Measurements from ENCODE around the gene PRELID2.

The PRELID2 gene

GRCh38 chr5:145804701-145805100, 30.4 kb downstream of the PRELID2 start:
- Histone ChIP-seq H3K4me2 (ENCODE audit: low read length, poor library complexity, severe bottlenecking) (no peak overlapping the region), H3K27ac (ENCODE audit: low read length, poor library complexity, severe bottlenecking) (no peak overlapping the region), H4K91ac (ENCODE audit: low read length) (no peak overlapping the region), H3K9ac (ENCODE audit: low read length) (no peak overlapping the region), H3K18ac (ENCODE audit: low read depth in 1 of 2, low read length in 2 of 2) (no peak overlapping the region), H2AK5ac (ENCODE audit: low read length, severe bottlenecking) (no peak overlapping the region), H3K23ac (ENCODE audit: low read length in 2 of 2) (no peak overlapping the region), H2BK12ac (ENCODE audit: low read length in 2 of 2) (no peak overlapping the region), H4K8ac (ENCODE audit: low read length) (no peak overlapping the region), H3K79me1 (replicated peaks; ENCODE audit: low read length, poor library complexity, severe bottlenecking) (no peaks in the 10 kb centered on the region), H3K4ac (ENCODE audit: low read depth in 1 of 2, low read length in 2 of 2) (no peak overlapping the region), H2BK15ac (ENCODE audit: low read depth, poor library complexity, severe bottlenecking) (no peak overlapping the region), H3K4me3 (ENCODE audit: insufficient read depth in 1 of 2, low read depth in 1 of 2, low read length in 2 of 2) (no peak overlapping the region), H2AFZ (ENCODE audit: low read depth, low read length) (no peak overlapping the region), H3K4me1 (ENCODE audit: control insufficient read depth, insufficient read depth, low read depth, low read length) (no peaks in the 10 kb centered on the region), H3K9me3 (ENCODE audit: control insufficient read depth, low read length) (no peaks in the 10 kb centered on the region), H3K14ac (ENCODE audit: low read length in 2 of 2) (no peak overlapping the region), H2BK5ac (ENCODE audit: low read depth, low read length, poor library complexity, severe bottlenecking) (no peak overlapping the region), H3K27me3 (ENCODE audit: control insufficient read depth in 1 of 2, insufficient read depth in 1 of 2, low read length in 2 of 2) (no peaks in the 10 kb centered on the region), H3K36me3 (ENCODE audit: control insufficient read depth in 1 of 2, insufficient read depth in 2 of 2, low read depth in 1 of 2, low read length in 2 of 2) (peaks cover 0 to 2% of the 10 kb centered on the region in 2 experiments), H2BK120ac (ENCODE audit: low read depth, low read length) (no peak overlapping the region)
- DNase-seq: no peak
- WGBS: 100% methylated on average over 2 of the region's 3 CpGs

- Histone ChIP-seq H2AFZ (ENCODE audit: low read depth, low read length) (no peak overlapping the region), H3K4me2 (ENCODE audit: low read length, poor library complexity, severe bottlenecking) (no peak overlapping the region), H3K27ac (ENCODE audit: low read length, poor library complexity, severe bottlenecking) (no peak overlapping the region), H3K4me1 (ENCODE audit: control insufficient read depth, insufficient read depth, low read depth, low read length) (no peaks in the 10 kb centered on the region), H2AK5ac (ENCODE audit: low read length, severe bottlenecking) (no peak overlapping the region), H3K4me3 (ENCODE audit: insufficient read depth in 1 of 2, low read depth in 1 of 2, low read length in 2 of 2) (no peak overlapping the region), H3K9ac (ENCODE audit: low read length) (no peak overlapping the region), H3K4ac (ENCODE audit: low read depth in 1 of 2, low read length in 2 of 2) (no peak overlapping the region), H3K14ac (ENCODE audit: low read length in 2 of 2) (no peak overlapping the region), H2BK120ac (ENCODE audit: low read depth, low read length) (no peak overlapping the region), H2BK5ac (ENCODE audit: low read depth, low read length, poor library complexity, severe bottlenecking) (no peak overlapping the region), H3K18ac (ENCODE audit: low read depth in 1 of 2, low read length in 2 of 2) (no peak overlapping the region), H3K27me3 (ENCODE audit: control insufficient read depth in 1 of 2, insufficient read depth in 1 of 2, low read length in 2 of 2) (no peaks in the 10 kb centered on the region), H3K9me3 (ENCODE audit: control insufficient read depth, low read length) (no peaks in the 10 kb centered on the region), H2BK12ac (ENCODE audit: low read length in 2 of 2) (no peak overlapping the region), H3K23ac (ENCODE audit: low read length in 2 of 2) (no peak overlapping the region), H3K36me3 (ENCODE audit: control insufficient read depth in 1 of 2, insufficient read depth in 2 of 2, low read depth in 1 of 2, low read length in 2 of 2) (peaks cover 0 to 2% of the 10 kb centered on the region in 2 experiments), H3K79me1 (replicated peaks; ENCODE audit: low read length, poor library complexity, severe bottlenecking) (peaks cover 2% of the 10 kb centered on the region), H4K91ac (ENCODE audit: low read length) (no peak overlapping the region), H2BK15ac (ENCODE audit: low read depth, poor library complexity, severe bottlenecking) (no peak overlapping the region), H4K8ac (ENCODE audit: low read length) (no peak overlapping the region)
- 95% methylated on average over 8 of the region's 9 CpGs for WGBS
- DNase-seq: no peak
Measured at GRCh38 chr5:145803112-145804004, 31.8 kb downstream of the PRELID2 start.

GRCh38 chr5:145801195-145801594, 33.9 kb downstream of the PRELID2 start:
- no peak for DNase-seq
- H3K23ac ChIP-seq (ENCODE audit: low read length in 2 of 2): no peak overlapping the region
- no peak overlapping the region for H3K4ac ChIP-seq (ENCODE audit: low read depth in 1 of 2, low read length in 2 of 2)
- H3K36me3 ChIP-seq (ENCODE audit: control insufficient read depth in 1 of 2, insufficient read depth in 2 of 2, low read depth in 1 of 2, low read length in 2 of 2): peaks cover 0 to 2% of the 10 kb centered on the region in 2 experiments
- no peak overlapping the region for H2BK120ac ChIP-seq (ENCODE audit: low read depth, low read length)
- H3K4me3 ChIP-seq (ENCODE audit: insufficient read depth in 1 of 2, low read depth in 1 of 2, low read length in 2 of 2): no peak overlapping the region
- no peak overlapping the region for H2AFZ ChIP-seq (ENCODE audit: low read depth, low read length)
- no peaks in the 10 kb centered on the region for H3K27me3 ChIP-seq (ENCODE audit: control insufficient read depth in 1 of 2, insufficient read depth in 1 of 2, low read length in 2 of 2)
- no peaks in the 10 kb centered on the region for H3K4me1 ChIP-seq (ENCODE audit: control insufficient read depth, insufficient read depth, low read depth, low read length)
- H3K79me1 ChIP-seq (replicated peaks; ENCODE audit: low read length, poor library complexity, severe bottlenecking): peaks cover 2% of the 10 kb centered on the region
- H3K9me3 ChIP-seq (ENCODE audit: control insufficient read depth, low read length): no peaks in the 10 kb centered on the region
- H3K9ac ChIP-seq (ENCODE audit: low read length): no peak overlapping the region
- WGBS: 92% methylated on average over 2 of the region's 4 CpGs
- no peak overlapping the region for H2BK15ac ChIP-seq (ENCODE audit: low read depth, poor library complexity, severe bottlenecking)
- no peak overlapping the region for H3K18ac ChIP-seq (ENCODE audit: low read depth in 1 of 2, low read length in 2 of 2)
- no peak overlapping the region for H3K4me2 ChIP-seq (ENCODE audit: low read length, poor library complexity, severe bottlenecking)
- no peak overlapping the region for H3K14ac ChIP-seq (ENCODE audit: low read length in 2 of 2)
- H2AK5ac ChIP-seq (ENCODE audit: low read length, severe bottlenecking): no peak overlapping the region
- H3K27ac ChIP-seq (ENCODE audit: low read length, poor library complexity, severe bottlenecking): no peak overlapping the region
- H2BK12ac ChIP-seq (ENCODE audit: low read length in 2 of 2): no peak overlapping the region
- no peak overlapping the region for H4K91ac ChIP-seq (ENCODE audit: low read length)
- no peak overlapping the region for H4K8ac ChIP-seq (ENCODE audit: low read length)
- H2BK5ac ChIP-seq (ENCODE audit: low read depth, low read length, poor library complexity, severe bottlenecking): no peak overlapping the region

- Histone ChIP-seq H3K79me1 (replicated peaks; ENCODE audit: low read length, poor library complexity, severe bottlenecking) (peaks cover 2% of the 10 kb centered on the region), H2AK5ac (ENCODE audit: low read length, severe bottlenecking) (no peak overlapping the region), H2AFZ (ENCODE audit: low read depth, low read length) (no peak overlapping the region), H3K4ac (ENCODE audit: low read depth in 1 of 2, low read length in 2 of 2) (no peak overlapping the region), H3K27me3 (ENCODE audit: control insufficient read depth in 1 of 2, insufficient read depth in 1 of 2, low read length in 2 of 2) (no peaks in the 10 kb centered on the region), H3K4me2 (ENCODE audit: low read length, poor library complexity, severe bottlenecking) (no peak overlapping the region), H2BK5ac (ENCODE audit: low read depth, low read length, poor library complexity, severe bottlenecking) (no peak overlapping the region), H2BK120ac (ENCODE audit: low read depth, low read length) (no peak overlapping the region), H3K27ac (ENCODE audit: low read length, poor library complexity, severe bottlenecking) (no peak overlapping the region), H3K4me1 (ENCODE audit: control insufficient read depth, insufficient read depth, low read depth, low read length) (no peaks in the 10 kb centered on the region), H3K14ac (ENCODE audit: low read length in 2 of 2) (no peak overlapping the region), H3K9ac (ENCODE audit: low read length) (no peak overlapping the region), H4K8ac (ENCODE audit: low read length) (no peak overlapping the region), H3K36me3 (ENCODE audit: control insufficient read depth in 1 of 2, insufficient read depth in 2 of 2, low read depth in 1 of 2, low read length in 2 of 2) (peaks cover 0 to 2% of the 10 kb centered on the region in 2 experiments), H2BK12ac (ENCODE audit: low read length in 2 of 2) (no peak overlapping the region), H3K4me3 (ENCODE audit: insufficient read depth in 1 of 2, low read depth in 1 of 2, low read length in 2 of 2) (no peak overlapping the region), H4K91ac (ENCODE audit: low read length) (no peak overlapping the region), H3K9me3 (ENCODE audit: control insufficient read depth, low read length) (no peaks in the 10 kb centered on the region), H3K23ac (ENCODE audit: low read length in 2 of 2) (no peak overlapping the region), H3K18ac (ENCODE audit: low read depth in 1 of 2, low read length in 2 of 2) (no peak overlapping the region), H2BK15ac (ENCODE audit: low read depth, poor library complexity, severe bottlenecking) (no peak overlapping the region)
- WGBS: 40% methylated on average over 1 of the region's 2 CpGs
- no peak for DNase-seq
Measured at GRCh38 chr5:145800181-145800580, 35.0 kb downstream of the PRELID2 start.

Measured in mesenchymal stem cell (in vitro differentiated cells and primary cell).